K562 (cell line): ENCODE data around the gene MTA2. TPM values are rescaled to one million over a fixed set of nuclear protein-coding genes. Genes with fewer than 3 reads are reported as not detected.

ENCODE experiments used
- CHD7 ChIP-seq: fragments of 200-600 bp; sonication (generic); IDR thresholded peaks from one replicate; pipeline ENCODE4 v1.6.1; 2012; ENCODE audit warnings: mild to moderate bottlenecking, low read depth, low read length, inconsistent platforms
- E2F6 ChIP-seq, 2 experiments: IDR thresholded peaks; 2 replicates each; pipeline ENCODE4 v1.6.1; 2011; ENCODE audit warnings: borderline replicate concordance in 1 of 2, control low read depth in 1 of 2, low read depth in 1 of 2, low read length in 1 of 2, mild to moderate bottlenecking in 1 of 2, mixed read lengths in 1 of 2, moderate library complexity in 1 of 2; ENCODE audit not compliant: insufficient read depth in 1 of 2, insufficient read length in 1 of 2, poor library complexity in 1 of 2, severe bottlenecking in 1 of 2; ENCODE audit errors: extremely low read depth in 1 of 2
- HMGN3 ChIP-seq: IDR thresholded peaks from 2 replicates; pipeline ENCODE4 v1.6.1; 2011; ENCODE audit warnings: borderline replicate concordance, low read depth, mild to moderate bottlenecking, mixed read lengths, low read length; ENCODE audit not compliant: insufficient read length; ENCODE audit errors: extremely low read depth
- KAT8 ChIP-seq: fragments of 450-650 bp; IDR thresholded peaks from 2 replicates; pipeline ENCODE4 v1.6.1; 2016; ENCODE audit warnings: low read depth, mild to moderate bottlenecking
- POLR2H ChIP-seq: IDR thresholded peaks from 2 replicates; pipeline ENCODE4 v1.6.1; 2016; ENCODE audit warnings: missing genetic modification characterization, low read depth, mild to moderate bottlenecking, control low read depth, missing compliant biosample characterization, moderate library complexity
- RB1 ChIP-seq: fragments of 450-650 bp; IDR thresholded peaks from 2 replicates; pipeline ENCODE4 v1.6.1; 2017; ENCODE audit warnings: low read depth, mild to moderate bottlenecking
- polyA plus RNA-seq, 8 experiments: library from polyadenylated mRNA; depleted of rRNA in 4 of 8; stranded (reverse) in 5 of 8; unstranded in 3 of 8; fragments of >200 nt; fragmentation: Nextera tagmentation in 2 of 8; fragmentation: Illumina TruSeq in 1 of 8; extraction: Ambion mirVana in 2 of 8; extraction: Trizol in 1 of 8; gene quantifications; 2 replicates each; pipeline versions ENCODE4 v1.2.1 to v1.2.3, GENCODE V29; 2011 to 2014; ENCODE audit warnings: inconsistent platforms in 1 of 8, missing spikeins in 1 of 8
- total RNA-seq, 7 experiments: library from RNA; depleted of rRNA in 6 of 7; stranded (reverse); fragments of >200 nt in 6 of 7; fragmentation: Illumina TruSeq in 2 of 7; extraction: Trizol in 2 of 7; gene quantifications; 2 replicates each; pipeline versions ENCODE4 v1.2.1 to v1.2.3, GENCODE V29; 2011 to 2021; ENCODE audit warnings: low replicate concordance in 1 of 7

MTA2 gene
- total and polyA plus RNA-seq, 9 of the 15 experiments (the other 6 are each of a cell fraction or from before 2014, with no cell fraction given), result 6.2 to 220 (median 172) TPM

GRCh38 chr11:62645946-62646824, 44.5 kb upstream of the MTA2 start, which contains the start of gene GANAB (continued):
- TF ChIP-seq POLR2H (tag) (peak; percentile 86), E2F6 (IDR thresholded peaks at IDR 0.05; ENCODE audit: borderline replicate concordance in 1 of 2, extremely low read depth in 1 of 2, insufficient read depth in 1 of 2, insufficient read length in 1 of 2, low read depth in 1 of 2, low read length in 1 of 2, poor library complexity in 1 of 2, severe bottlenecking in 1 of 2) (peak; percentile 11 to 80), CHD7 (no peak), KAT8 (no peak), HMGN3 (peak; percentile 63), RB1 (peak; percentile 75; the same call in 1 of the 2 replicates)
